SK-N-MC (cell line): ENCODE data around the gene TAL1.

ENCODE experiments used
- DNase-seq: peaks from one replicate; pipeline ENCODE4 v3.0.0-alpha.2; 2011; ENCODE audit warnings: low read depth, low spot score
- H3K27ac ChIP-seq: fragments of 200-600 bp; sonication (generic); 2 replicates; pipeline ENCODE4 v1.5.1; 2016; ENCODE audit warnings: mixed run types
- H3K36me3 ChIP-seq: fragments of 200-600 bp; sonication (generic); 2 replicates; pipeline ENCODE4 v1.6.1; 2017; ENCODE audit warnings: antibody characterized with exemption, low read length, mixed read lengths; ENCODE audit not compliant: insufficient read depth
- H3K4me3 ChIP-seq: fragments of 200-600 bp; sonication (generic); 2 replicates; pipeline ENCODE4 v1.5.1; 2016
- H3K9ac ChIP-seq: fragments of 200-600 bp; sonication (generic); 2 replicates; pipeline ENCODE4 v1.8.0; 2017; ENCODE audit warnings: mixed run types, mixed read lengths; ENCODE audit not compliant: insufficient read length
- H3K9me3 ChIP-seq: fragments of 200-600 bp; sonication (generic); 2 replicates; pipeline ENCODE4 v1.6.1; 2017; ENCODE audit warnings: low read depth, mild to moderate bottlenecking, antibody characterized with exemption, low read length, moderate library complexity, mixed read lengths
- EZH2 ChIP-seq: fragments of 200-600 bp; sonication (generic); IDR thresholded peaks from one replicate; pipeline ENCODE4 v1.6.1; 2017; ENCODE audit warnings: antibody characterized with exemption
- FOXP2 ChIP-seq: optimal IDR thresholded peaks from 2 replicates; pipeline ENCODE3; 2011; ENCODE audit warnings: mild to moderate bottlenecking, moderate library complexity; ENCODE audit not compliant: insufficient read depth; ENCODE audit errors: extremely low read length, control extremely low read depth
- POLR2AphosphoS5 ChIP-seq: IDR thresholded peaks from 2 replicates; pipeline ENCODE4 v1.6.1; 2012; ENCODE audit warnings: mild to moderate bottlenecking, low read depth, low read length, borderline replicate concordance

TAL1 gene

DNA sequence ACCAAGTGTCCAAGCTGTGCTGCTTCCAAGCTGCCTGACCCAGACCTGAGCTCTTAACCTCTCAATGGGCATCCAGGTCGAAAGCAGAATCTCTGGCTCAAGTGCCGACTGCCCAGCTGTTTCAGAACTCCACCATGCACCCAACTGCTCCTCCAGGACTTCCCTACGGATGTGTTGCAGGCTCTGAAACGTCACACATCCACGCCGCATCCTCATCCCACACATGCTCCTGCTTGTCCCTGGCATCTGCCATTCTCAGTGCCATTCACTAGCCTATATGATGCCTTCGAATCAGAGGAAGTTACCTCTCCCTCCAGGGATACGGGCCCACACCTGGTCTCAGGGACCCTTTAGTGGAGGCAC is 53.4 kb downstream of the TAL1 start:
- no peak for DNase-seq
- Histone ChIP-seq H3K9me3 (no peaks in the 10 kb centered on the region), H3K4me3 (no peak overlapping the region), H3K27ac (no peak overlapping the region), H3K36me3 (no peaks in the 10 kb centered on the region), H3K9ac (no peak overlapping the region)
- no peak for TF ChIP-seq EZH2
- no peak for TF ChIP-seq FOXP2
- TF ChIP-seq POLR2AphosphoS5 = no peak

DNA sequence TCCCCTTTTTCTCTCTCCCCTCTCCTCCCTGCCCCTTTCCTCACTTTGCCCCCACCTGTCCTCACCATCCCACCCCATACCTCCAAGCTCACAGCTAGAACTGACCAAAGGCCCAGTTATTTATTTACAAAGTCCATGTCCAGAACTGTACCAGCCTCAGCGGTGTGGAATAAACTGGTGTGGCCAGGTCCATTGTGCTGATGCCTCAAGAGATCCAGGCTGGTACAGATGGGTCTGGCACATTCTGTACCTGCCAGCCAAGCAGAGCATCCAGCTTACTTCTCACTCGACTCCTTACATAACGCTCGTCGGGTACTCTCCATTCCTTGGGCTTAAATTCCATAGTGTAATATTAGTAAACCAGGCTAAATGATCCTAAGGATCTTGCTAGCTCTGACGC is 54.0 kb downstream of the TAL1 start:
- Histone ChIP-seq H3K36me3 (no peaks in the 10 kb centered on the region), H3K9ac (no peak overlapping the region), H3K9me3 (no peaks in the 10 kb centered on the region), H3K4me3 (no peak overlapping the region), H3K27ac (no peak overlapping the region)
- TF ChIP-seq EZH2 (no peak), POLR2AphosphoS5 (no peak), FOXP2 (no peak)
- DNase-seq = no peak

DNA sequence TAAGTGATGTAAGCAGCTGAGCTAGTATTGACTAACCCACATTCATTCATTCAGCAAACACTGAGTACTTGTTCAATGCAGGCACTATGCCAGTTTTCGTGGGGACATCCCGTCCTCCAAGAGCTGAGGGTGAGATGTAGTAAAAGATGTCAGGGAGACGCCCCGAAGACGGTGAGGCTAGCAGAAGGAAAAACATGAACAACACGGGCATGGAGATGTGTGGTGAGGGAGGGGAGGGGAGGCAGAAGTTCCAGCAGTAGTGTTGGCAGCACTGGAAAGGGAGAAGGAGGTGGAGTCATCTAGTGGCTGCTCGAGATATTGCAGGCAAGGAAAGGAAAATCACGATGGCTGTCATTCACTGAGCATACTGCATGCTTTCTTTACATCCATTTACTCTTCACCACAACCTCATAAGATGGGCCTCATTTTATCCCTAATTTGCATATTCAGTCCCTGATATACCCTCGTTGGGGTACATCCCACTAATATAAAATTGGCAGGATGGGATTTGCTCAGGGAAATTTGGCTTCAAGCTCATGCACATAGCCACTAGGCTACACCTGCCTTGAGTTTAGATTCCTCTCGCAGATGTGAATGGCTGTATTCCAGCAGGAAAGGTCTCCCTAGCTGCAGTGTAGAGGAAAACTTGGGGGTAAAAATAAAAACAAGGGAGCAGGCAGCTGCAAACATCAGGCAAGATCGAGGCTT is 56.6 kb downstream of the TAL1 start:
- TF ChIP-seq POLR2AphosphoS5 (no peak), EZH2 (no peak), FOXP2 (no peak)

DNA sequence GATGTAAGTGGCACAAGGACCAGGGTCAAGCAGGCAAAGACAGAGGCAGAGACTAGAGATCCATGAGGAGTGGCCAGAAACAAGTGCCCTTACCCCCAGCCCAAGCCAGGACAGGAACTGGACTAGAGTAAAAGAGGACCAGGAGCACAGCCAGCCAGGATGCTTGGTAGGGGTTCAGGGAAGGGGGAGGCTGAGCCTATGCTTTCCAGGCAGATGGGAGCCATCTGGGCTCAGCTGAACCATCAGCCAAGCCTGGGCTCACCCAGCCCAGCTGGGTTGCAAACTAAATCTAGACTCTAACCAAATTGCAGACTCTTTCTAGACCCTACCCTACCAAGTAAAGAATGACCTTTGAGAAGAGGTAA is 57.4 kb downstream of the TAL1 start:
- no peak for DNase-seq
- no peaks in the 10 kb centered on the region for H3K9me3 ChIP-seq
- no peaks in the 10 kb centered on the region for H3K36me3 ChIP-seq
- no peak overlapping the region for H3K9ac ChIP-seq
- TF ChIP-seq FOXP2 = no peak
- TF ChIP-seq POLR2AphosphoS5 = no peak
- no peak for TF ChIP-seq EZH2
- no peak overlapping the region for H3K4me3 ChIP-seq
- no peak overlapping the region for H3K27ac ChIP-seq

More for the DNA sequence above, 56.6 kb downstream of the TAL1 start:
- Histone ChIP-seq H3K9ac (no peak overlapping the region), H3K4me3 (no peak overlapping the region), H3K9me3 (no peaks in the 10 kb centered on the region), H3K36me3 (no peaks in the 10 kb centered on the region), H3K27ac (no peak overlapping the region)
- DNase-seq = no peak

- TF ChIP-seq POLR2AphosphoS5 = no peak
- no peak for TF ChIP-seq EZH2
- no peak for TF ChIP-seq FOXP2
- Histone ChIP-seq H3K36me3 (no peaks in the 10 kb centered on the region), H3K27ac (no peak overlapping the region), H3K9ac (no peak overlapping the region), H3K9me3 (no peaks in the 10 kb centered on the region), H3K4me3 (no peak overlapping the region)
- DNase-seq = no peak
Measured at GRCh38 chr1:47172782-47173181, 59.2 kb downstream of the TAL1 start.
